KOPT-K1 (cell line): ENCODE data around the gene ATRNL1.
"Not testable (repeated sequence)": the region's sequence is repeated elsewhere in the genome, so short reads cannot be mapped to it uniquely, and the experiment has no call there.

Source experiments
- H3K27ac ChIP-seq: fragments of 200-600 bp; sonication (generic); 2 replicates; pipeline ENCODE4 v1.5.1; 2016; ENCODE audit warnings: antibody characterized with exemption, mild to moderate bottlenecking, low read depth, low read length; ENCODE audit not compliant: poor library complexity, severe bottlenecking
- H3K36me3 ChIP-seq: fragments of 200-600 bp; sonication (generic); 2 replicates; pipeline ENCODE4 v1.5.1; 2017; ENCODE audit warnings: antibody characterized with exemption, mild to moderate bottlenecking, low read length, moderate library complexity; ENCODE audit not compliant: insufficient read depth
- H3K9me3 ChIP-seq: fragments of 200-600 bp; sonication (generic); 2 replicates; pipeline ENCODE4 v1.5.1; 2017; ENCODE audit warnings: antibody characterized with exemption, low read length, mild to moderate bottlenecking; ENCODE audit not compliant: insufficient read depth, poor library complexity, severe bottlenecking

ATRNL1 gene

GRCh38 chr10:115065801-115066200 is 27.4 kb upstream of the ATRNL1 start:
- Histone ChIP-seq H3K9me3 (no peaks in the 10 kb centered on the region), H3K27ac (no peak overlapping the region), H3K36me3 (no peaks in the 10 kb centered on the region)

- no peaks in the 10 kb centered on the region for H3K36me3 ChIP-seq
- H3K9me3 ChIP-seq = no peaks in the 10 kb centered on the region
- H3K27ac ChIP-seq = no peak overlapping the region
Measured at GRCh38 chr10:115066528-115066927, 26.6 kb upstream of the ATRNL1 start.

- Histone ChIP-seq H3K36me3 (no peaks in the 10 kb centered on the region), H3K9me3 (peaks cover 7% of the 10 kb centered on the region), H3K27ac (no peak overlapping the region)
Measured at GRCh38 chr10:115073796-115074195, 19.4 kb upstream of the ATRNL1 start.

GRCh38 chr10:115082506-115082905 is 10.7 kb upstream of the ATRNL1 start:
- no peaks in the 10 kb centered on the region for H3K36me3 ChIP-seq
- peaks cover 8% of the 10 kb centered on the region for H3K9me3 ChIP-seq
- no peak overlapping the region for H3K27ac ChIP-seq

GRCh38 chr10:115084277-115084850 is 8.8 kb upstream of the ATRNL1 start:
- Histone ChIP-seq H3K36me3 (no peaks in the 10 kb centered on the region), H3K27ac (no peak overlapping the region), H3K9me3 (peaks cover 20% of the 10 kb centered on the region)

GRCh38 chr10:115091161-115091560 is 2.0 kb upstream of the ATRNL1 start:
- Histone ChIP-seq H3K36me3 (no peaks in the 10 kb centered on the region), H3K27ac (no peak overlapping the region), H3K9me3 (peaks cover 20% of the 10 kb centered on the region)

- H3K27ac ChIP-seq = no peak overlapping the region
- H3K9me3 ChIP-seq = peaks cover 15% of the 10 kb centered on the region
- no peaks in the 10 kb centered on the region for H3K36me3 ChIP-seq
Measured at GRCh38 chr10:115092258-115092554, 959 bp upstream of the ATRNL1 start.

- H3K27ac ChIP-seq = no peak overlapping the region
- no peaks in the 10 kb centered on the region for H3K36me3 ChIP-seq
- H3K9me3 ChIP-seq = peaks cover 10% of the 10 kb centered on the region
Measured at GRCh38 chr10:115092555-115093285, 445 bp upstream of the ATRNL1 start.

- no peak overlapping the region for H3K27ac ChIP-seq
- peaks cover 1% of the 10 kb centered on the region for H3K9me3 ChIP-seq
- no peaks in the 10 kb centered on the region for H3K36me3 ChIP-seq
Measured at GRCh38 chr10:115093776-115094408, 727 bp downstream of the ATRNL1 start.

GRCh38 chr10:115094416-115095140 is 1.4 kb downstream of the ATRNL1 start:
- H3K9me3 ChIP-seq = no peaks in the 10 kb centered on the region
- no peak overlapping the region for H3K27ac ChIP-seq
- no peaks in the 10 kb centered on the region for H3K36me3 ChIP-seq

- Histone ChIP-seq H3K36me3 (no peaks in the 10 kb centered on the region), H3K9me3 (no peaks in the 10 kb centered on the region), H3K27ac (no peak overlapping the region)
Measured at GRCh38 chr10:115095758-115096157, 2.6 kb downstream of the ATRNL1 start.

- peaks cover 28% of the 10 kb centered on the region for H3K9me3 ChIP-seq
- no peaks in the 10 kb centered on the region for H3K36me3 ChIP-seq
- no peak overlapping the region for H3K27ac ChIP-seq
Measured at GRCh38 chr10:115103700-115104099, 10.5 kb downstream of the ATRNL1 start.

GRCh38 chr10:115105411-115105810 is 12.2 kb downstream of the ATRNL1 start:
- peaks cover 28% of the 10 kb centered on the region for H3K9me3 ChIP-seq
- H3K27ac ChIP-seq, H3K36me3 ChIP-seq: not testable (repeated sequence)

- H3K36me3 ChIP-seq = no peaks in the 10 kb centered on the region
- peaks cover 28% of the 10 kb centered on the region for H3K9me3 ChIP-seq
- no peak overlapping the region for H3K27ac ChIP-seq
Measured at GRCh38 chr10:115107830-115108229, 14.7 kb downstream of the ATRNL1 start.

- no peaks in the 10 kb centered on the region for H3K9me3 ChIP-seq
- no peaks in the 10 kb centered on the region for H3K36me3 ChIP-seq
- H3K27ac ChIP-seq = no peak overlapping the region
Measured at GRCh38 chr10:115117301-115117700, 24.1 kb downstream of the ATRNL1 start.
